DMS153 treated with DMSO at 0.1 percent for 48 hours (cell line): ENCODE measurements around the gene CREB3L2.
"Not testable (repeated sequence)": the region's sequence is repeated elsewhere in the genome, so short reads cannot be mapped to it uniquely, and the experiment has no call there.

Source experiments
- DNase-seq: peaks from one replicate; lab custom pipeline; 2025; ENCODE audit not compliant: unreplicated experiment; lab: John Stamatoyannopoulos, UW

Gene CREB3L2

DNA sequence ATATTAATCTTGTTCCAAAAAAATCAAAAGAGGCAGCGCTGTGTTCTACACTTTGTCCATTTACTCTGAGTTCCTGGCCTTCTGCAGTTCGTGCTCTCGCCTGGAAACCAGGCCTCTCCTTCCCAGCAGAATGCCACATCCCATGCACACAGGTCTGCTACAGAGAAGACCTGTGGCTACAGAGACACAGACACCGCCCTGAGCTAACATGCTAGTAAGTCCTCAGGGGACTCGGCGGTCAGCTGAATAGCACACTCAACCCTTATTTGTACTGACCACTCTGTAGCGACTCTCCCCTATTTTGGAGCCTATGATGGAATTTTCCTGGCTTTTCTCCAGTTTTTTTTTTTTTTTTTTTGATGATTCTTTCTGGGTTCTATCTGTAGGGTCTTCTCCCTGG, 12.8 kb downstream of the CREB3L2 start:
- DNase-seq = no peak

- no peak for DNase-seq
Observed at GRCh38 chr7:137987968-137988367, 13.9 kb downstream of the CREB3L2 start.

DNA sequence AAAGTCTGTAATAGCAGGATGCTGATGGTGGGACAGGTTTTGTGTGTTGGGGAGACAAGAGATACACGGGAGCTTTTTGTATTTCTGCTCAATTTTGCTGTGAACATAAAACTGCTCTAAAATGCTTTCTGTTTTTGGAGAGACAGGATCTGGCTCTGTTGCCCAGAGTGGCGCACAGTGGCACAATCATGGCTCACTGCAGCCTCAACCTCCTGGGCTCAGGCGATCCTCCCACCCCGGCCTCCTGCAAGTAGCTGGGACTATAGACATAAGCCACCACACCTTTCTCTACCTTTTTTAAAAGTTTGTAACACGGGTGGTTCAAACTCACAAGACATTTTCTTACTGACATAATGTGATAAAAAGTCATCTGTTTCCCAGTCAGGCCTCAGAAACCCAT, 14.3 kb downstream of the CREB3L2 start:
- no peak for DNase-seq

DNA sequence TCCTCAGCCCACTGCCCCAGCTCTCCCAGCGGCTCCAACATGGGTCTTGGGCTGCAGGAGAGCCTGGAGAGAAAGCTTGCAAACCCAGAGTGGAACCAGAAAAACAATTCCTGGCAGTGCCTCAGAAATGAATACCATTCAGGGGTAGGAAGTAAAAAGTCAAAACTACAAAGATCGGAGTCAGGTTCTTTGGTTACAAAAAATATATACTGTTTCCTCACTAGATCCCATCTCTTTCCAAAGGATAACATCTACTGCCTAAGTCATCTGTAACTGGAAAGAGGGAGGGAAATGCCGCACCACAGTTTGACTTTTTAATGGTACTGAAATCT, 14.9 kb downstream of the CREB3L2 start:
- no peak for DNase-seq

- no peak for DNase-seq
Observed at GRCh38 chr7:137986252-137987017, 15.5 kb downstream of the CREB3L2 start.

GRCh38 chr7:137985897-137986251, 16.0 kb downstream of the CREB3L2 start:
- no peak for DNase-seq

DNA sequence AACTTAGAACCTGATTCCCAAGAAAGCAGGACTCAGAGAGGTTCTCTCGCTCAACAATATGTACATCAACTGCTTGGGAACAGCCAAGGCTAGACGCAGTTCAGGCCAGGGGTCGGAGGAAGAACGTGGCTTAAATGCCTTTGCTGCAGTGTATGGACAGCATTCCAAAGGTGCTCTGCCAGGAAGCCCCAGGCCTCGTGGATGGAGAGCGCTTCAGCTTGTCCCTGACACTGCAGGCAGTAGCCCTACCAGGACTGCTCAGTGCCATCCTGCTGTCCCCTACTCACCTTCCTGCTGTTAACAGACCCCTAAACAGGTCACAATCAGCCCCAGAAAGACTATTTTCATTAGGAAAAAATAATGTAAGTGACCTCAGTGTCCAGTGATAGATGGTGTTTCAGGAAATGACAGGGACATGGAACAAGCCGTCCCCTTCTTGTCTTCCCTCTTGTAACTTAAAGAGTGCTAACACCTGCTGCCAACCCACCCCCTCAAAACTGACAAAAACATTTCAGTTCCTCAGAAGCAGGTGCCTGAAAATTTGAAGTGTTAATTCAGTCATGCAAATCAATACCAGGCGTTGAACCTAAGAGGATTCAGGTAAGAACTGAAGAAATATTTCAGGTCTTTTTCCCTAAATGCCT, 16.5 kb downstream of the CREB3L2 start:
- no peak for DNase-seq

- no peak for DNase-seq
Observed at GRCh38 chr7:137984181-137985041, 17.5 kb downstream of the CREB3L2 start.

- DNase-seq = no peak
Observed at GRCh38 chr7:137983323-137984008, 18.4 kb downstream of the CREB3L2 start.

DNA sequence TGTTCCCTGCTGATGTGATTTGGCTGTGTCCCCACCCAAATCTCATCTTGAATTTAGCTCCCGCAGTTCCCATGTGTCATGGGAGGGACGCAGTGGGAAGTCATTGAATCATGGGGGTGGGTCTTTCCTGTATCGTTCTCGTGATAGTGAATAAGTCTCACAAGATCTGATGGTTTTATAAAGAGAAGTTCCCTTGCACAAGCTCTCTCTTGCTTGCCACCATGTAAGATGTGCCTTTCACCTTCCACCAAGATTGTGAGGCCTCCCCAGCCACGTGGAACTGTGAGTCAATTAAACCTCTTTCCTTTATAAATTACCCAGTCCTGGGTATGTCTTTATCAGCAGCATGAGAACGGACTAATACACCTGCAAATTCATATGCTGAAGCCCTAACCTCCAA, 19.5 kb downstream of the CREB3L2 start:
- DNase-seq = not testable (repeated sequence)

DNA sequence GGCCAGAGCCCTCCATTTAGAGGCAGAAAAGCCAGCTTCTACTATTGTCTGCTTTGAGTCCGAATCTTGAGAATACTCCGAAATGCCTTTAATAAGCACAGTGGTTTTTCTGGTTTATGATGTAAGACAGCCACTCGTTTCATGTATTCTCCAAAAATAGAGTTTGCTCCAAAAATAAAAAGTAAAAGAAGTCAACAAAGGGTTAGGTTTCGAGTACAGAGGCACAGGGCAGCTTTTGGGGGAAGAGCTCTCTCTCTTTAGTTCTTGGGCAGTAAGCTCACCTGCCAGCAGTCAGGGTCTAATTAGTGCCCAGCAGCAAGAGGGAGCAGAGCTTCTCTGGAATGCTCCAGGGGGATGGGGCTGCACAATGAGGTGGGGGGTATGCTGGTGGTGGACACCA, 20.2 kb downstream of the CREB3L2 start:
- DNase-seq = no peak

DNA sequence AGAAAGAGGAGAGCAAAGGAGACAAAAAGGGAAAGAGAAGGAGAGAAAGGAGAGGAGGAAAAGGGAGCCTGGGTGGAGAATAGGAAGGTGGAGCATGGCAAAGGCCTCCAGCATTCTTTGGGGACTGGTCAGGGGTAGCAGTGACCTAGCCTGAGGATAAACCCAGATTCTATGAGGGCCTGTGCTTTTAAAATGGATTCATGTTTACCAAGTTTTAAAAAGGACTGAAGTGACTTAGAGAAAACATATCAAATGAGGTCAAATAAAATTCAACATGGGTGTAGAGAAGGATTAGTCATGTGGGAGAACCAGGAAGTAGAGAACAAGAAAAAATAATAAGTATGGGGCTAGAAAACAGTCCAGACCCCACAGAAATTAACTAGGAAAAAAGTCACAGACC, 20.7 kb downstream of the CREB3L2 start:
- DNase-seq = no peak

DNA sequence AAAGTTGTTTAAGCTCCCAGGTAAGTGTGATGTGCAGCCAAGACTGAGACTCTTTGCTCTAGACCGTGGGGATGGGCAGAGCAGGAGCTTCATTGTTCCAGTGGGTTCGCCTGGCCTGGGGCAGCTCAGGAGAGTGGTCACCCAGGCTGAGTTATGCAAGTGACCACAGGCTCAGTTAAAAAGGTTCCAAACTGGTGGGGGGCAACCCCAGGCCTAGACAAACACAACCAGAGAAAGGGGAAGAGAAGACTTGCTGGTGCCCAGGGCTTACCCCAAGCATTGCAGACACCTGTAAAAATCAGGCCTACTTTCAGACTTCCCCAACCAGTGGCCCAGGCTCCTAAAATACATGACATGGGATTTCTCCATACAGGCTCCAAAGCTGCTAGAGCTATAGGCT, 21.6 kb downstream of the CREB3L2 start:
- DNase-seq = no peak

DNA sequence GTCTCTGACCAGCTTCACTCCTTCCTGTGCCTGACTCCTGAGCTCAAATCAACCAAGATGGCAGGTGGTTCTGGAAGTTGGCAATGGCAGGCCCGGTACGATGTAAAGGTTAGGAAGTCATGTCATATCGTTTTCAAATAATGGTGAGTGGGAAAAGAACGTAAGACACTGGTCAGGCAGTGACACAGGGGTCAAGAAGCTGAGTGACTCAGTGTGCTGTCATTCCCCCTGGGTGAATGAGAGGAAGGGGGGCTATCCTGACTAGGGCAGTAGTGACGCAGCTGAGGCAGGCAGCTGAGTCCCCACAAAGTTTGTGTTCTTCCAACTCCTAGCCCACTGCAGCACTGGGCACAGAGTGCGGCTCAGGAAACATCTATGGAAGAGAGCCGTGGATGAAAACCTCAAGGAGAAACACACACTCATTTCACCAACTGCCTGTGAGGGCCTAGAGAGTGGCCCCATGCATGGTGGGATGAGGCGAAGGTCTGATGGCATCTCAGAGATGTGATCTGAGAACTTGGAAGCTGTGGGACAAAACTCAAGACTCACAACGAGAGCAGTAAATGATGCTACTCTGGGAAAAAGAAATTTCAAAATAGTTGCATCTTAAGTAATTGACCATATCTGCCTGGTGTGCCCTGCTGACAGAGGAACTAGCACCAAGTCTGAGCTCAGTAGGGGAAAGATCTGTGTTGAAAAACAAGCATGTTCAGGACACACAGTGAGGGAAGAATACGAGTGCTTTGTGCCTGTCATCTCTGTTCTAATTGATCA, 23.2 kb downstream of the CREB3L2 start:
- no peak for DNase-seq

DNA sequence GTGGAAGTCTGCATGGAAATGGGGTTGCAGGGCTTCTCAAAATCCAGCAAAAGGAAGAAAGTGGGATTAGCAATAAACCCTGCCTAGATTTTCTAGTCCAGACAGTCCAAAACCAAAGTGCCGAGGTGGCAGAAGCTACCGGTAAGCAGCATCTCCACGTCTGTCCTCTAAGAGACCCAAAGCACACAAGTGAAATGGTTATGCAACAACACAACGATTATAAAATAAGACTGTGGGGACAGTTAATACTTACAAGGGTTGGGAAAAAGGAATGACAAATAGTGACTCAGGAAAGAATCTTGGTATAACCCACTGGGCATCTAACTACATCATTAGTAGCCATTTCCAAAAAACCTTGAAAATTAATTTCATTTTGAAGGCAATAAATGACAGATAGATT, 24.7 kb downstream of the CREB3L2 start:
- no peak for DNase-seq

DNA sequence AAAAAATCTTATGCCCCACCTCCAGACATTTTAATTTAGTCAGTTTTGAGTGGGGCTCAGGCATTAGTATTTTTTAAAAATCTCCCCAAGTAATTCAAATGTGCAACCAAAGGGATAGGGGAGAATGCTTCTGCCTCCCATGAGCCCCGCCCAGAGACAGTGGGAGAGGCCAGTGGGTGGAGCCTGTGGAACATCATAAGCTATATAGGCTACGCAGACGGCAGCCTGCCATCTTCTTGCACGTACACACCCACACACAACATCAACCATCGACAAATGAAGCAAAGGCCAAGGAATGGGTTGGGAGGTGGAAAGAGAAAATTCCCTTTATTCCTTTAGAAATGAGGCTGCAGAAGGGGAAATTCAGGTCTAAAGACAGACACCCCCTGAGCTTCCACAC, 25.2 kb downstream of the CREB3L2 start:
- no peak for DNase-seq

GRCh38 chr7:137976232-137976631, 25.7 kb downstream of the CREB3L2 start:
- DNase-seq = no peak

- DNase-seq = no peak
Observed at GRCh38 chr7:137975768-137976167, 26.1 kb downstream of the CREB3L2 start.

DNA sequence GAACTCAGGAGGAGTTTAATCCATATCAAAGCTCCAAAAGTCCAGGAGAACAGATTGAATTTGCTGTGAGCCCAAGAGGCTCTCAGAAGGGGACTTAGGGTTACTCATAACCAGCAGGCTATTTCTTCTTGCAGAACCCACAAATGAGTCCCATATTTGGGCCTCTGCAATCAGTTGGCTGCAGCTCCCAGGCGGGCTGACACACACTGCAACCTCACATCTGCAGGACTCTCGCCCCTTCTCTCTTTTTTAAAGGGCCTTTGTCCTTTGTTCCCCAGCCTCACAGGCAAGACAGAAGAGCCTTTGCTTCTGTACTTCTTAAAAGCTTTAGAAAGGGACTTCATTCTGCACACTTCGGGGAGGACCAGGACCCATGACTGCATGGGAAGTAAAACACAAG, 26.7 kb downstream of the CREB3L2 start:
- DNase-seq = no peak

- no peak for DNase-seq
Observed at GRCh38 chr7:137974766-137975165, 27.1 kb downstream of the CREB3L2 start.
